NCI-H2196 treated with DMSO at 0.1 percent for 48 hours (cell line): ENCODE data around the gene CLCNKA.
"Not testable (repeated sequence)": the region's sequence is repeated elsewhere in the genome, so short reads cannot be mapped to it uniquely, and the experiment has no call there.

Experiments used
- DNase-seq: peaks from one replicate; lab custom pipeline; 2025; ENCODE audit not compliant: unreplicated experiment; lab: John Stamatoyannopoulos, UW

Gene CLCNKA

DNA sequence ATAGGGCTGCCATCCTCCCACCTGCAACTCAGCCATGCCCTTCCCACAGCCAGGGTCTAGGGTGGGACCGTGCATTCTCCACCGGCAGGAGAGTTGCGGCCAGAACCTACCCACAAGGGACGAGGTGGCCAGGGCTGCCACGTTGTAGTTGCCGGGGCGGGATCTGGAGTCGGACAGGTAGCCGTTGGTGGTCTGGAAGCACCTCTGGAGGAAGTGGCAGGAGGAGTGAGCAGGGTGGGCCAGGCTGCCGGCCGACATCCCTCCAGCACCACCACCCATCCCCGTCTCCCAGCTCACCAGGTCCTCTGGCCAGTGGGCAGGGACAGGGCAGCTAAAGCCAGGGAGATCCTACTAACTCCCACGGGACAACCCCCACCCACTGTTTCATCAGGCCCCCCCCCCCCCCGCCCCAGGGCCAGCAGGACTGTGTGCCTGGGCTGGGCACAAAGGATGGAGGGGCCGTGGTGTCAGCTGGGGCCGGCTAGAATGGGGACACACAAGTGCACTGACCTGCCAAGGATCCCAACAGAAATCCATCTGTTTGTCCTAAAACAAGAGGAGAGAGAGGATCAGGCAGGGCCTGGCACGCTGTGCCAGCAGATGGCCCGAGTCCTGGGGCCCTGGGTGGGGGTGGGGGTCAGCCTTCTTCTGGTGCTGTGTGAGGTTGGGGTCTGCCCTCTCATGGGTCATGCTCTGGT lies 40.3 kb downstream of the CLCNKA start:
- not testable (repeated sequence) for DNase-seq

DNA sequence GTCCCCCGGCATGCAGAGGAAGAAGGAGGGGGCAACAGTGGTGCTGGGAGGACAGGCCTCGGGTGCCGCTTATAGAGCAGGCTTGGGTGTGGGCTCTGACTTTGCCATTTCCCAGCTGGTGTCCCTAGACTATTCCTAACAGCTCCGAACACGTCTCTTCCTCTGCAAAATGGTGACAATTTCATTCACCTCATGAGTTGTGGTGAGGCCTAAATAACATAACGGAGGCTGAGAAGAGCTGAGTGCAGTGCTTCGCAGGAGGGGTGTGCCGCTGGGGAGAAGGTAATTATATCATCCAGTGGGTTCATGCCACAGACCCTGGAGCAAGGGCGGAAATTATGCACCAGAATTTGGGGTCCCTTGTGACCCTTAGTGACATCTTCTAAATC lies 40.8 kb downstream of the CLCNKA start:
- not testable (repeated sequence) for DNase-seq

DNA sequence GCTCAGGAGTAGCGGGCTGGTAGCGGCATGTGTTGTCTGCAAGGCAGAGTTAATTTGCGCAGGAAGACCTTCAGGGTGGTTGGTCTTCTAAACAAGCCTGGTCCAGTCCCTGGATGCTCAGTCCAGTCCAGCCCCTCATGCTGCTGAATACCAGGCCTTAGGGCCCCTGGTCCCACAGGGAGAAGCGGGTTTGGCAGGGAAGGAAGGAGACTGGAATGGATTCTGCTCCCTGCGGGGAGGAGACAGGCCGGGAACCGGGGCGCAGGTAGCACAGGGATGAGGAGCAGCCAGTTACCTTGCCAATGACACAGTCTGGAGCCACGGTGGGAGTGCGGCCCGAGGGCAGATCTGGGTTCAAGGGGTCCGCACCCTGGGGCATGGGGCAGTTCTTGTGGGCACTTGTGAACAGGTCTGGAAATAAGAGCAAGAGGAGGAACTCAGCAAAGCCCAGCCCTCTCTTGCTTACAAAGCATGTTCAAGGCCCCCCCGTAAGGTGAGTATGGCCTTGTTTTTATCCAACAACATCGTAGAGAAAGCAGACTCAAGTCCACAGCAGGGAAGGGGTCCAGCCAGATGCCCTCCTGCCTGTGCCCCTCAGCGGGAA lies 41.5 kb downstream of the CLCNKA start:
- no peak for DNase-seq

DNA sequence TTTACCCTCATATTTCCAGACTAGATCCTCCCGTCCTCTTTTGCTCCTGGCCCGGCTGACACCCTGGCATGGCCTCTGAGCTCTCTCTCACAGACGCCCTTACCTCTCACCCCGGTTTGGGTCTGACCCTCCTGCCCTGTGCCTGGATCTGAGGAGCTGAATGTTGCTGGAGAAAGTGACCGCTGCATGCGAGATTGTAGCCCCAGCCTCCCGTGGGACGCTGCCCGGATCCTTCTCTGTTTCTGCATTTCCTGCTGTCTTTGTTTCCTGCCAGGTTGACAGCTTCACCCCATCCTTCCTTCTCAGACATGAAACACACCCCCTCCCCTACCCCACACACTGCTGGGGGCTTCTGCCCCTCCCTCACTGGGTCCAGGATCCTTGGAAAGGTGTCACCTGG lies 42.1 kb downstream of the CLCNKA start:
- no peak for DNase-seq

DNA sequence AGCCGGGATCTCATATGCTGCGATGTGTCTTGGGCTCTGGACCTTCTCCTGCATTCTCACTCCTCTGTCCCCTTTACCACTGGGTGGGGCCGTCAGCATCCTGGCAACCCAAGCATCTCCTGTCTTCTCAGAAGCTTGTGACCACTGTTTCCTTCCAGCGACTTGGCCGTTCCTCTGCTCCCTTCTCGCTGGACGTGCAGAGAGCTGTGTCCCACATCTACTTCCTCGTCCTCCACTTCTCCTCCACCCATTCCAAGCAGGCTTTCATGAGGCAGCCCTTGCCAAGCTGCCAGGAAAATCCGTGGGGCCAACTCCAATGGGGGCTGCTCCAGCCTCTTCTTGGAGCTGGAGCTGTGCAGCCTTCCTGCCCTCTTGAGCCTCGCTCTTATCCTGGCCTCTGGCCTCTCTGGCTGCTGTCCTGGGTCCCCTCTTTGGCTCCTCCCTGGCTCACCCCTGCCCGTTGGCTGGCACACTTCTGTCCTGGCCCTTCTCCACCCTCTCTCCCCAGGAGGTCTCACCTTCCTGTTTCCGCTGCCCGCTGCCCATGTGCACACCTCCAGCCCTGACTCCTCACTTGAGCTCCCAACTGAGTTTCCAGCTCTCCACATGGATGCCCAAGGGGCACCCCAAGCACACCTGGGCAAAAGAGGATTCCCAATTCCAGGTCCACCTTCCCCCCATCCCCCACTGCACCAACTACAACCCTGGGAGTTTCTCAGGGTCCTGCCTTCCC lies 42.9 kb downstream of the CLCNKA start:
- DNase-seq: no peak

DNA sequence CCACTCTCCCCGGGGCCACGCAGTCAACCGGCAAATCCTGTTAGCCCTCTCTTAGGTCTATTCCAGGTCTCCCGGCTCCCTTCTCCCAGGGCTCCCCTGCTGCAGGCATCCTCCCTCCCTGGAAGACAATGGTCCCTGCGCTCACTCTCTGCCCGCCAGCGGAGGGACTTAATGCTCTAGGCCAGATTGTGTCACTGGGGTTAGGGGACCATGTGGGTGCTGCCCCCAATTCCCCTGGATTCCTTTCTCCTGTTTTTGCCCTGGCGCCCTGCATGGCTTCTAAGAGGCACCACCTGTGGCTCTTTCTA lies 43.4 kb downstream of the CLCNKA start:
- no peak for DNase-seq

DNA sequence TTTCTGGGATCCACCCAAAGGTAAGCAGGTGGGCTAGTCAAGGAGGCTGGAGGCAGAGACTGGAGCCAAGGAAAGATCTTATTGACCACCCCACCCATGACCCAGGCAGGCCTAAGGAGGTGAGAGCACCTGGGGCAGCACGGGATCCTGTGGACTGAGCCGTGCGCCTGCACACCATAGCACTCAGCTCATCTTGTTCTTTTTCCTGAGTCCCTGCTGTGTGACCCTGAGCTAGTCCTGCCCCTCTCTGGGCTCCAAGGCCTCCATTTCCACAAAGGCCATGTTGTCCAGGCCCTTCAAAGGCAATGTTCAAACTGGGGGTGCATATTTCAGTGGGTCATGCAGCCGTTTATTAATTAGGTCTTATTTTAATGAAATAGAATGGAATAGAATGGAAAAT lies 44.4 kb downstream of the CLCNKA start:
- no peak for DNase-seq

DNA sequence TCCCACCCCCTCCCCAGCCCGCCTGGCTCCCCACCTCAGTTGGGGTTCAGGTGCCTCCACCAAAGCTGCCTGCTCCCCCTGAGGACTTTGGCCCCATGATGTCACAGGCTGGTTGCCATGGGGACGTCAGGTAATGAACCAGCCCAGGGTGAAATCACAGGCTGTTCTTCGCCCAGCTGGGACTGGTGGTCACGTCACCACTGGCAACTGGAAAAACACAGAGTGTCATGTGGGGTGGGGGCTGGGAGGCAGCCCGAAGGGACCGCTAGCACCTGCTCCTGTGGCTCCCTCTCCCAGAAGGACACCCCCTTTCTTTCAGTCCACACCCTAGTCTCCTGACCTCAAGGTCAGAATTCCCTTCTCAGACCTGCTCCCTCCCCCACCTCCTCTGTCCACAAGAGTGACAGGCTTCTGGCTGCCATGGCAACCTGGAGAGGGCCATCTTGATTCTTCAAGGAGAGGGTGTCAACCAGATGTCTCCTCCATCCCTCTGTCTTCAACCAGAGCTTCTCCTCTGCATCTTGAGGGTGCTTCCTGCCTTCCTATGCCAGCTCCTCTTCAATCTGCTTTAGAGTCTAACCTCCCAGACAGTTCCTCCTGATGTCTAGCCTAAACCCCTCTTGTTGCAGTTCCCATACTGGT lies 45.4 kb downstream of the CLCNKA start:
- DNase-seq: no peak

DNA sequence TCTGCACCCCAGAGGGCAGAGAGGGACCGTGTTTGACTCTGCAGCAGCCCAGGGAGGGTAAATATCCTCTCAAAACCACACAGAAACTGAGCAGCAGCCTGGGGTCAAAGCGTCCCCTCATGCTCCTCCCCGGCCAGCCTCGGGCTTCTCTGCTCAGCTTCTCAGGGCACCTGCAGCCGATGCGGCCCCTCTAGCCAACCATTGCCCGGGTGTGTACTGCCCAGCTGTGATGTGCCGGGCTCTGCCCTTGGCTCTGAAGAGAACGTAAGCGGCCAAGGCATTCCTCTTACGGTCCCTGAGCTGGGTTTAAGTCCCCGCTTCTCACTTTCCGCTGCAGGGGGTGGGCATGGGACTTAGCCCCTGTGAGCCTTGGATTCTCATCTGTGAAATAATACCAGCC lies 46.1 kb downstream of the CLCNKA start:
- DNase-seq: no peak

DNA sequence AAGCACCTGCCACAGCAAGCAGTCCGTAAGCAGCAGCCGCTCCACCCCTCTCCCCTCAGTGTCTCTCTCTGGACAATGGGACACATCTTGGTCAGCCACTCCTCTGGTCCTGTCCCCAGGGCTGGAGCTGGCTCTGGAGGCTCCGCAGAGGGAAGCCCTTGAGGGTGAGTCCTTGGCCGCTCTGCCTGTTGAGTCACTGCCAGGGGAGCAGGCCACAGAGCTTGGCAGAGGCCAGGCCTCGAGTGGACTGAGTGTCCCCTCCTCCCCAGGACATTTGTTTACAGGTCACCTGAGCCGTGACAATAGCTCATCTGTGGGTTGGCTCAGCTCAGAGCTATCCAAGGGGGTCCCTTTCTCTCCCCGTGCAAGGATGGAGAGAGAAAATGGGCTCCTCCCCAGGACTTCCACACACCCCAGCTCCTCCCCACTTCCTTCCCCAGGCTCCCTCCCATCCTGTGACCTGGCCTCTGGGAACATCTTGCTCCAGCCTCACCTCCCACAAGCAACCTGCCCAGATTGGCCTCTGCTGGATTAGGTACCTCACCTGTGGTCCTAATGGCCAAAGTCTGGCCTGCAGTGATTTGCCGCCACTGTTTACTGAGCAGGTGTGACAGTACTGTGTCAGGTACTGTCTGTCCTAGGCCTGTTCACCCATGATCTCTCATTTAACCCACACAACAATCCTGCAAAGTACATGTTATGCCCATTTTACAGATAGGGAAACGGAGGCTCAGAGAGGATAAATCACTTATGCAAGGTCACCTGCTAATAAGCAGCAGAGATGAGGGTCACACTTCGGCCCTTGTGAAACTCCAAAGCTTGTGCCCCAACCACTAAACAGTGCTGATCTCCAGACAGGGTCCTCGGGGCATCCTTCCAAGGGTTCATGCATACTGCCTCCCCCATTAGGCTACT lies 46.8 kb downstream of the CLCNKA start:
- no peak for DNase-seq

DNA sequence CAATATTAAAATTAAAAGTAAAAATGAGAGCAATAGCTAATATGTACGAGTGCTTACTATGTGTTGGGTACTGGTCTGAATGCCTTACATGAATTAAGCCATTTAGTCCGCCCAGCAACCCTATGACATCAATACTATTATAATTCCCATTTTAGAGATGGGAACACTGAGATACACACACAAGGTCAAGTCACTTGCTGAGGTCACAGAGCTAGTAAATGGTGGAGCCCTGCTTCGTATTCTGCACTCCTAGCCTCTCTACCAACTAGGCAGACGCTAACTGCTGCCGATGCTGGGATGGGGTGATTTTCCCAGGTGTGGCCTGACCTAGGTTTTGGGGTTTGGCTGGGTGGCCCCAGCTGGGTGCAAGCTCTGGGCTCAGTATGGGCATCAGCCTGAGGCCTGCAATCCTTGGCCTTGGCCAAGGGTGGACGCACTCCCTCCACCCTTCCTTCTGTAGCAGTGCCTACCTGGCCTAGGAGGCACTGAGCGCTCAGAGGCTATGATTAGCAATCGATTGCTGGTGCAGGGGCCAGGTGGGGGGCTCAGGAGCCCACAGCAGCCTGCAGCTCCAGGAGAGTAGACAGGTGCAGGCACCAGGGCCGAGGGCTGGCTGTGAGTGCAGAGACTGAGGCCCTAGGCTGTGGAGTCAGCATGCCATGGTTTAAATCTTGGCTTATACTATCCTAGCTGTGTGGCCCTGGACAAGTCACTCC lies 49.0 kb downstream of the CLCNKA start:
- DNase-seq: no peak

DNA sequence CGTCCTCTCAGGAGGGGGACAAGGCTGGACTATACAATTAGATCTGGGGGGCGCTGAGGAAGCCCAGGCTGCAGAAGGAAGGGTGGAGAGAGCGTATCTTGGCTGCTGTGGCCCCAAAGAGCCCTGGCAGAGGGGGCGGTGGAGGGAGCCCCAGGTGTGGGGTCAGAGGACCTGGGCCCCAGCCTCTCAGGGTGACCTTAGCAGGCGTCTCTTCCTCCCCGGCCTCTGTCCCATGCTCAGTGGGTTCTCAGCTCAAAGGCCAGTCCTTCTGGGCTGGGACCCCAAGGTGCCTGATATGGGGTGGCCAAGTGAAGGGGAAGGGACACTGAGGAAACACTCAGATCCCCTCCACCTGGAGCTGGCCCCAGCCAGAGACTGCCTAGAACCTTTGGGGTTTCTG lies 49.8 kb downstream of the CLCNKA start:
- DNase-seq: no peak

DNA sequence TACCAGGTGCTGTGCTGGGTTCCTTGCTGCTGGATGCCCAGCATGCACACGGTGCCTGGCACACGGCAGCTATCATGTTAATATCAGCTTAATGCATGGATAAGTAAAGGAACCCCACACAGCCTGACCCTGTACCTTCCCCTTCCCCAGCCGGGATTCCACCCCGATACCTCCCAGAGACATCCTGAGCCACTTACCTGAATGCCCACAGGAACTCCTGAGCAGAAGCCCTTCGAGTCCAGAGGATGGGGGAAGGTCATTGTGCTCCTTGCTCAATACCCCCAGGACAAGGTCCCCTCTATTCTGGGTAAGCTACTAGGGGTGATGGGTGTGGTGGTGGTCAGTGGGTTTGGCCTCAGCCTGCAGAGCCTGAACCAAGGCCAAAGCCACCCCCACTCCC lies 50.3 kb downstream of the CLCNKA start:
- DNase-seq: no peak

DNA sequence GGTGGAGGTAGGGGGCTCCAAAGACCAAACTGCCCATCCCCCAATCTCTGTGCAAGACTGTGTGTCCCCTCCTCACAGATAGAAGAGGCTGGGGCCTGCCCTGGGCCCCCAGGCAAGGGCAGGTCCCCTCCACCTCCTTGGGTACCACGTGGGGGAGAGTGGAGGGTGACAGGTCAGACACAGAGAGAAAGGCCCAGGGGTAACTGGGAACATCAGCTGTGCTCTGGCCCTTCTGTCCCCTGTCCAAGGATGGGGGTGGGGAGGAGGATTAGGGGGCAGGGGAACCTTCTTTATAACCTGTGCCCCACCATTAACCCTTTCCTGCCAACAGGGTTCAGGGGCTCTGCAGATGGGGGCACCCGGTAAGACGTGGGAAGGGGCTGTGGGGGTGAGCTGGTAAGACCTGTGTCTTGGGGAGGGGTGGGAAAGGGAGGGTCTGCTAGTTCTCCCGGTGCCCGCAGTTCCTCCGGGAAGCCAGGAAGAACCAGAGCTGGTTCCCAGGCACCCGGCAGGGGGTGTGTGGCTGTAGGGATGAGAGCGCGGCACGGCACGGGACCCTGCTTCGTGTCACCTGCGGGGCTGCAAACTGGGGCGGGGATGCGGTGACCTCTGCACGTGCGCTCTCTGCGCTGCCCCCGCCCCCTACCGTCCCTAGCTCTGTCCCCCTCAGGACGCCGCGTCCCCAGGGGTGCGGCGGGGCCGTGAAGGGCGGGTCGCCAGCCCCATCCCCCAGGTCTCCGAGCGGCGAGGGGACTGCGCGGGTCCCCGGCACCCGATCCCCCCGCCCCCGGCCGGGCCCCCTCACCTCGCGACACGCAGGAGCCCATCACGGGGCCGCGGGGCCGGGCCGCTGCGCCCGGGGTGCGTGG lies 51.0 kb downstream of the CLCNKA start:
- DNase-seq: no peak

DNA sequence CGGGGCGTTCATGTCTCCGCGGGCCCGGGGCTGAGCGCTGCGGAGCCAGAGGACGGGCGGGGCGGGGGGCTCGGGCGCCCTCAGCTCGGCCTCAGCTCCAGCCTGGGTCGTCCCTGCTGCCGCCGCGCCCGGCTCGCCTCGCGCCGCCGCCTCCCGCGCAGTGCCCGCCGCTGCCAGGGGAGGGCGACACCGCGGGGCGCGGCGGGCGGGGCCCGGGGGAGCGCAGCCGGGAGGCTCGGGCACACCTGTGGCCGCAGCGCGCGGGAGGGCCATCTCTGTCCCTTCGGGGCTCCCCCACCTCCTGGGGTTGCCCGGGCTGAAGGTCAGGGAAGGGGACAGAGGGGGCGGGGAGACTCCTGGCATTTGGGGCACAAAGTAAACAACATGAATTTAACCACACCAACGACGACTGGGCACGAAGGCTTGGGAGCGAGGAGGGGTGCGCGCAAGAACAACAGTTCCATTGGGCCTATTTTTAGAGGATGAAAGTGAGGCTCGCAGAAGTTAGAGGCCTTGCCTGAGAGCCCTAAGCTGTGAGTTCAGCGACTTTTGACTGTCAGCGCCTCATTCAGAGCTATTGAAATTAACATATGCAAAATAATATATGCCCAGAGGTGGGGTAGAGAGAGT lies 51.8 kb downstream of the CLCNKA start, which contains the start of gene FAM131C:
Gene FAM131C, minus strand, starts transcription at position 162 of the 630 bp plus-strand sequence. CDS start 209 bp downstream, outside the sequence.
- DNase-seq: no peak

DNA sequence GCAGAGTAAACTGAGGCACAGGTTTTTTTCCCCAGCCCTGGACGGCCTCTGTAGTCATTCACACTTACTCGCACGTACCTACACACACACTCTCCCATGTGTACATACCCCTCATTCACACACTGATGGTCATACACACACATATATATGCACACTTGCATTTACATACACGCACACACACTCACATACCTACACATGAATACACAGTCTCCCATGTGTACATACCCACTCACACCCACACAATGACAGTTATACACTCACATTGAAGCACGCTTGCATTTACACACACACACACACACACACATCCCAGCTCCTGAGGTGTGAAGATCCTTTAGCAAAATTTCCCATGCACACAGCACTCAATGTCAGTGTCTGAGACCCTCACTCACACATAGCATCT lies 52.4 kb downstream of the CLCNKA start:
- DNase-seq: no peak

DNA sequence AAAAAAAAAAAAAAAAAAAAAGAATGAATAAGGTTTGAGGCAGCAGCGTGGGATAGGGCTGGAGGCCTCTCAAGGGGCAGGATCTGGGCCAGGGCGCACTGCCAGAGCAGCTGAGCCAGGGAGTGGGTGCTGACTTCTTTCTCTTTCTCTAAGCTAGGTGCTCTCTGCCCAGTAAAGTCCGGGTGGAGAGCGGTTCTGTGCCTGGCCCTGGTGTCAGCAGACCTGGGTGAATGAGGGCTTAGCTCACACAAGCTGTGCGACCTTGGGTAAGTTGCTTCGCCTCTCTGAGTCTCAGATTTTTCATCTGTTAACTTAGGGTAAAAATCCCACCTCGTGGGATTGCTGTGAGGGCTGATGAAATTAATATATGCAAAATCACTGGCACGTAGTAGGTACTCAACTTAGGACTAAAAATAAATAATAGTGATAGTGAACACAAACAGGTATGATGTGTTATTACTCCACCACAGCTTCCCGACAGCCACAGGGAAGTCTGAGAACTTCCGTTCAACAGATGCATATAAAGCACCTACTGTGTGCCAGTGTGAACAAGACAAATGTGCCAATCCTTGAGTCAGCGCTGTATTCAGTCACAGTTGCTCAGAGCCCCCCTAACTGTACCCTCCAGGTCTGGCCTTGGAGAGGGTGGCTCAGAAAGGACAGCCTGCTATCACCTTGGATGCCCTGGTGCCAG lies 53.6 kb downstream of the CLCNKA start:
- no peak for DNase-seq
